SU-DHL-6 (cell line): ENCODE measurements around the gene ZNF362.

Experiments used
- EZH2phosphoT487 ChIP-seq: fragments of 200-600 bp; sonication (generic), shearing (Covaris generic); conservative IDR thresholded peaks from 2 replicates; pipeline ENCODE4 v1.6.1; 2018; ENCODE audit warnings: mild to moderate bottlenecking, antibody characterized with exemption, low read length, moderate library complexity, mixed read lengths
- TF ChIP-seq, protein P1 (sequence below): fragments of 200-600 bp; sonication (generic); IDR thresholded peaks from one replicate; pipeline ENCODE4 v1.5.1; 2017; ENCODE audit warnings: antibody characterized with exemption, mild to moderate bottlenecking, low read length, moderate library complexity; ENCODE audit not compliant: insufficient read depth, poor library complexity, severe bottlenecking

DNA sequence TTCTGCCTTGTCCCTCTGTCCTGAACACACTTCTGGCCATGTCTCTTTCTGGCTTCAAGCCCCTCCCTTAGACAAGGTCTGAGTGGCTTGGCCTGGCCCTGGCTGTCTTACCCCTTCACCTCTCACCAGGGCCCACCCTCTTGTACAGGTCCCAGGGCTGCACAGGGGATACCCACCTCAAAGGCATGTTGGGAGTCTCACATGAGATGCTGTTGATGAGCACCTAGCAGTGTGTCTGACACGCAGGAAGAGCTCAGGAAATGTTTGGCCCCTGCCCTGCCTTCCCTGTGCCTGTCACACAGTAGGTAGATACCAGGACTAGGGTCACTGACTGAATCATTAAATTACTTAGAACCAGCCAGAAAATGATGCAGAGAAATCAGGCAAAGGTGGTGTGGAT is 16.6 kb downstream of the ZNF362 start:
- TF ChIP-seq, protein P1, sequence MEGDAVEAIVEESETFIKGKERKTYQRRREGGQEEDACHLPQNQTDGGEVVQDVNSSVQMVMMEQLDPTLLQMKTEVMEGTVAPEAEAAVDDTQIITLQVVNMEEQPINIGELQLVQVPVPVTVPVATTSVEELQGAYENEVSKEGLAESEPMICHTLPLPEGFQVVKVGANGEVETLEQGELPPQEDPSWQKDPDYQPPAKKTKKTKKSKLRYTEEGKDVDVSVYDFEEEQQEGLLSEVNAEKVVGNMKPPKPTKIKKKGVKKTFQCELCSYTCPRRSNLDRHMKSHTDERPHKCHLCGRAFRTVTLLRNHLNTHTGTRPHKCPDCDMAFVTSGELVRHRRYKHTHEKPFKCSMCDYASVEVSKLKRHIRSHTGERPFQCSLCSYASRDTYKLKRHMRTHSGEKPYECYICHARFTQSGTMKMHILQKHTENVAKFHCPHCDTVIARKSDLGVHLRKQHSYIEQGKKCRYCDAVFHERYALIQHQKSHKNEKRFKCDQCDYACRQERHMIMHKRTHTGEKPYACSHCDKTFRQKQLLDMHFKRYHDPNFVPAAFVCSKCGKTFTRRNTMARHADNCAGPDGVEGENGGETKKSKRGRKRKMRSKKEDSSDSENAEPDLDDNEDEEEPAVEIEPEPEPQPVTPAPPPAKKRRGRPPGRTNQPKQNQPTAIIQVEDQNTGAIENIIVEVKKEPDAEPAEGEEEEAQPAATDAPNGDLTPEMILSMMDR = no peak
- TF ChIP-seq EZH2phosphoT487 = no peak
